Measurements from ENCODE around the gene NBAS. TPM values are rescaled to one million over a fixed set of nuclear protein-coding genes. Genes with fewer than 3 reads are reported as not detected.
"Not testable (repeated sequence)": the region's sequence is repeated elsewhere in the genome, so short reads cannot be mapped to it uniquely, and the experiment has no call there.

Gene NBAS
- total RNA-seq, 1 experiment from 2014 or later: 44.2 TPM

DNA sequence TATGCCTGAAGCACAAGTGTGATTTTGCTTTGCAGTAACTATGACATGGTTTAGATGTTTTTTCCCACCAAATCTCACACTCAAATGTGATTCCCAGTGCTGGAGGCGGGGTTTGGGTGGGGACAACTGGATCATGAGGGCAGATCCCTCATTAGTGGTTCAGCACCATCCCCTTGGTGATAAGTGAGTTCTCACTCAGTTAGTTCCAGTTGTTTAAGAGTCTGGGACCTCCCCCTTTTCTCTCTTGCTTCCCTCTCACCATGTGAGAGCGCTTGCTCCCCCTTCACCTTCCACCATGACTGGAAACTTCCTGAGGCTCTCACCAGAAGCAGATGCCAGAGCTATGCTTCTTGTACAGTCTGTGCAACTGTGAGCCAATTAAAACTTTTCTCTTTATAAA lies 102.9 kb downstream of the NBAS start:
- Histone ChIP-seq H3K27ac (no peak overlapping the region), H3K27me3 (no peaks in the 10 kb centered on the region), H3K4me3 (no peak overlapping the region), H3K9me3 (replicated peaks) (no peaks in the 10 kb centered on the region), H3K4me1 (no peaks in the 10 kb centered on the region), H3K36me3 (peaks cover 20% of the 10 kb centered on the region)
- no peak for DNase-seq

GRCh38 chr2:15457868-15458267 lies 103.3 kb downstream of the NBAS start:
- no peak for DNase-seq

GRCh38 chr2:15456352-15456751 lies 104.8 kb downstream of the NBAS start:
- no peaks in the 10 kb centered on the region for H3K4me1 ChIP-seq
- no peak overlapping the region for H3K27ac ChIP-seq
- H3K4me3 ChIP-seq: no peak overlapping the region
- peaks cover 20% of the 10 kb centered on the region for H3K36me3 ChIP-seq
- no peak for DNase-seq
- no peaks in the 10 kb centered on the region for H3K9me3 ChIP-seq (replicated peaks)
- no peaks in the 10 kb centered on the region for H3K27me3 ChIP-seq

More at GRCh38 chr2:15457868-15458267, 103.3 kb downstream of the NBAS start:
- no peaks in the 10 kb centered on the region for H3K4me1 ChIP-seq
- H3K36me3 ChIP-seq: peaks cover 22% of the 10 kb centered on the region
- H3K9me3 ChIP-seq (replicated peaks): no peaks in the 10 kb centered on the region
- H3K4me3 ChIP-seq: no peak overlapping the region
- H3K27ac ChIP-seq: no peak overlapping the region
- no peaks in the 10 kb centered on the region for H3K27me3 ChIP-seq

DNA sequence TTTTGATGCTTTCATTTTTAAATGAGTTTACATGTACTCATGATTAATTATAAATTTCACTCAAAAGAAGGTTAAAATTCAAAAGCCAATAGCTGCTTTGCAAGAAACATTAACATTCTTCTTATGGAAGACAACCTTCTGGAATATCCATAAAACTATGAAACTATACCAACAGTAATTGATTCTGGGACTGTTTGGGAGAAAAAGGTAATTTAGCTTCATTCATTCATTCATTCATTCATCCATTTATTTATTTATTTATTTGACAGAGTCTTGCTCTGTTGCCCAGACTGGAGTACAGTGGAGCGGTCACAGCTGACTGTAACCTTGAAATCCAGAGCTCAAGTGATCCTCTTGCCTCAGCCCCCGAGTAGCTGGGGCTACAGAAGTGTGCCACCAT lies 110.3 kb downstream of the NBAS start:
- Histone ChIP-seq H3K27ac (no peak overlapping the region), H3K27me3 (no peaks in the 10 kb centered on the region), H3K4me1 (no peaks in the 10 kb centered on the region), H3K9me3 (replicated peaks) (no peaks in the 10 kb centered on the region), H3K36me3 (peaks cover 8% of the 10 kb centered on the region; the same call in 1 of the 2 replicates), H3K4me3 (no peak overlapping the region)
- DNase-seq: no peak

DNA sequence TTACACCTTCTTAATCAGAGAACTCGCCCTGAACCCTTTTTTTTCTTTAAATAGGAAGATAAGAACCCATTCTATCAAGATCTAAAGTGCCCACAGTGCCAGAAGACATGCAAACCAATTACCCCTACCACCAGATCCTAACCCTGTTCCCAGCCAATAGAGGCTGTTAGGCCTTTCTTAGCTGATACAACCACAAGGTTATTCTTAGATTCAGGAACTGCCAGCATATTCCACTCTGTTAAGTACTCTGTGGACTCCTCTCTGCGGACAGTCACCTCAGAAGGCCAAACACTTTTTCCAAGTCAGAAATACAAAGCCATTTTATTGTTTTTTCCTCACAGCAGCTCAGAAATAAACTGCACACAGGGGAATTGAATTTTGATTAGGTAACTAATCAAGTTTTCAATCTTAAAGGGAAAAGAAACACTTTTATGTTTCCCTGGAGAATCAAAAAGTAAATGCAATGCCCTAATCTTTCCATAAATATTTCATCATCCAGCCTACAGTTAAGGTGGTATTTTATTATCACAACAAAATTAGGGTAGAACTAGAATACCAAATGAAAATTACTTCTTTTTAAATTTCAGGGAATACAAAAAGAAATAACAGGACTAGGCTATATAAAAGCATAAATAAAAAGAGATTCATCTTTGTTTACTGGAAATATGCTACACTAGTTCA lies 111.4 kb downstream of the NBAS start:
- no peak for DNase-seq
- Histone ChIP-seq H3K36me3 (peaks cover 8% of the 10 kb centered on the region; the same call in 1 of the 2 replicates), H3K9me3 (replicated peaks) (no peaks in the 10 kb centered on the region), H3K4me1 (no peaks in the 10 kb centered on the region), H3K4me3 (no peak overlapping the region), H3K27ac (no peak overlapping the region), H3K27me3 (no peaks in the 10 kb centered on the region)

GRCh38 chr2:15448250-15448839 lies 112.8 kb downstream of the NBAS start:
- DNase-seq: no peak
- Histone ChIP-seq H3K27ac (no peak overlapping the region), H3K36me3 (peaks cover 8% of the 10 kb centered on the region; the same call in 1 of the 2 replicates), H3K4me1 (no peaks in the 10 kb centered on the region), H3K4me3 (no peak overlapping the region), H3K9me3 (replicated peaks) (no peaks in the 10 kb centered on the region), H3K27me3 (no peaks in the 10 kb centered on the region)

- Histone ChIP-seq H3K27me3 (no peaks in the 10 kb centered on the region), H3K36me3 (peaks cover 3% of the 10 kb centered on the region; the same call in 1 of the 2 replicates), H3K4me3 (no peak overlapping the region), H3K9me3 (replicated peaks) (no peaks in the 10 kb centered on the region), H3K27ac (no peak overlapping the region), H3K4me1 (no peaks in the 10 kb centered on the region)
- no peak for DNase-seq
Observed at GRCh38 chr2:15447381-15447780, 113.8 kb downstream of the NBAS start.

- Histone ChIP-seq H3K27ac (no peak overlapping the region), H3K36me3 (peaks cover 3% of the 10 kb centered on the region; the same call in 1 of the 2 replicates), H3K27me3 (no peaks in the 10 kb centered on the region), H3K4me3 (no peak overlapping the region), H3K4me1 (no peaks in the 10 kb centered on the region), H3K9me3 (replicated peaks) (no peaks in the 10 kb centered on the region)
- DNase-seq: no peak
Observed at GRCh38 chr2:15446961-15447360, 114.2 kb downstream of the NBAS start.

DNA sequence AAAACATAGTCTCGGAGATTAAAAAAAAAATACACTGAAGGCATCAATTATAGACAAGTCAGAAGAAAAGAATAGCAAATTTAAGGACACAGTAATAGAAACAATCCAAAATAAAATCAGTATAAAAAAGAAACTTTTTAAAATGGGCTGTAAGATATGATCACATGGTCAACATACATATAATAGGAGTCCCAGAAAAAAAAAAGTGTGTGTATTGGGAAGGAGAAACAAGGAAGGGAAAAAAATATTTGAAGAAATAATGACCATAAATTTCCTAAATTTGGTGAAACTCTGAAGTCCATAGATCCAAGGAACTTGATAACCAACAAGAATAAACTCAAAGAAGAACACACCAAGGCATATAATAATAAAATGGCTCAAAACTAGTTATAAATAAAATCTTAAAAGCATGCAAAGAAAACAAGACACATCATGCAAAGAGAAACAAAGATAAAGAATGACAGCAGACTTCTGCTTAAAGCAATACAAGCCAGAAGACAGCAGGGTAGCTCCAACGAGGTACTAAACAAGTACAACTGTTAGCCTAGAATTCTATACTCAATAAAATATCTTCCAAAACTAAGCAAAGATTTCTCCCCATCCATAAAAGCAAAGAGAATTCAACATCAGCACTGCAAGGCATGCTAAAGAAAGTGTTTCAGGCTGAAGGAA lies 115.1 kb downstream of the NBAS start:
- no peak overlapping the region for H3K4me3 ChIP-seq
- no peak for DNase-seq
- H3K36me3 ChIP-seq: peaks cover 3% of the 10 kb centered on the region; the same call in 1 of the 2 replicates
- no peaks in the 10 kb centered on the region for H3K27me3 ChIP-seq
- H3K27ac ChIP-seq: no peak overlapping the region
- no peaks in the 10 kb centered on the region for H3K9me3 ChIP-seq (replicated peaks)
- no peaks in the 10 kb centered on the region for H3K4me1 ChIP-seq

- not testable (repeated sequence) for H3K27ac ChIP-seq; H3K9me3 ChIP-seq (replicated peaks); H3K4me1 ChIP-seq; H3K27me3 ChIP-seq; H3K36me3 ChIP-seq; H3K4me3 ChIP-seq
- DNase-seq: peak in 1 of 2 experiments; percentile 12
Observed at GRCh38 chr2:15439768-15440524, 121.2 kb downstream of the NBAS start.

- H3K4me3 ChIP-seq; H3K27me3 ChIP-seq; H3K36me3 ChIP-seq; H3K27ac ChIP-seq; H3K4me1 ChIP-seq; DNase-seq; H3K9me3 ChIP-seq (replicated peaks): not testable (repeated sequence)
Observed at GRCh38 chr2:15439366-15439765, 121.8 kb downstream of the NBAS start.

DNA sequence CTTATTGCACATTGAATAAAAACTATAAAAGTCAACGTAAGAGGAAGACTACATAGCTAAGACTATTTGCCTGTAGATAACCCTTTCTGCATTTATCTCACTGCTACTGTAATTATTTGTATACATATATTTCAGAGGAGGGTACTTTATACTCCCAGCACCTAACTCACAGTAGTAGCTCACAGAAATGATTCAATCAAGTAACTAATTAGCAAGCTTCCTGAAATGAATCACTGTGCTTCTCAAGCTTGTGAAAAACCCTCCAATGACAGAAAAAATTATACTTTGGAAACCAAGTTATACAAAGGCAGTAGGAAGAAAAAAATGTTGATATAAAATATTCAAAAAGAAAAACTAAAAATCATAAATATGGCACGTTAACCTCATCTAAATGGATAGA lies 124.9 kb downstream of the NBAS start:
- H3K9me3 ChIP-seq (replicated peaks): no peaks in the 10 kb centered on the region
- no peak overlapping the region for H3K27ac ChIP-seq
- DNase-seq: no peak
- no peak overlapping the region for H3K4me3 ChIP-seq
- H3K27me3 ChIP-seq: no peaks in the 10 kb centered on the region
- H3K4me1 ChIP-seq: no peaks in the 10 kb centered on the region
- peaks cover 3% of the 10 kb centered on the region; the same call in 1 of the 2 replicates for H3K36me3 ChIP-seq

DNA sequence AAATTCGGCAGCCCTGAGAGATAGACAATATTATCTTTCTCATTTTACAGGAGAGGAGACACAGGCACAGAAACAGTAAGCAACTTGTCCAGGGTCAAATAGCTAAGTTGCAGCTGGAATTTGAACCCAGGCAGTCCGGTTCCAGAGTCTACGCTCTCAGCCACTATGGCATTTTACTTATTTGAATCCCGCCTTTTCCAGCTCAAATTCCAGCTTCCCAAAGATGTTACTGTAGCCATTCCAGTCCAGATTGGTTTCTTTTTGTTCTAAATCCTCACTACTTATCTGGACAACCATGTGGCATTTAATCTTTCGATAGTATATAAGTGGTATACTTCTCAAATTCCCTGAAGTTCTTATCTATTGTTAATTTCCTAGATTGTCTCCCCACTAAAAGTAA lies 125.7 kb downstream of the NBAS start:
- no peak for DNase-seq
- peaks cover 3% of the 10 kb centered on the region; the same call in 1 of the 2 replicates for H3K36me3 ChIP-seq
- H3K27me3 ChIP-seq: no peaks in the 10 kb centered on the region
- H3K4me3 ChIP-seq: no peak overlapping the region
- H3K27ac ChIP-seq: no peak overlapping the region
- H3K4me1 ChIP-seq: no peaks in the 10 kb centered on the region
- no peaks in the 10 kb centered on the region for H3K9me3 ChIP-seq (replicated peaks)

GRCh38 chr2:15432642-15433256 lies 128.4 kb downstream of the NBAS start:
- no peak for DNase-seq
- H3K4me3 ChIP-seq: no peak overlapping the region
- no peak overlapping the region for H3K27ac ChIP-seq
- H3K36me3 ChIP-seq: peaks cover 3% of the 10 kb centered on the region; the same call in 1 of the 2 replicates
- H3K9me3 ChIP-seq (replicated peaks): no peaks in the 10 kb centered on the region
- no peaks in the 10 kb centered on the region for H3K27me3 ChIP-seq
- no peaks in the 10 kb centered on the region for H3K4me1 ChIP-seq
